HEK293T (cell line): ENCODE measurements around the gene TTYH2.
"Not testable (repeated sequence)": the region's sequence is repeated elsewhere in the genome, so short reads cannot be mapped to it uniquely, and the experiment has no call there.

Experiments used
- CTCF ChIA-PET: fragments of 350-600 bp; formaldehyde crosslinking; extraction: SDS; loops from one replicate; lab custom pipeline; 2021; ENCODE audit warnings: antibody characterized with exemption, inconsistent platforms; lab: Yijun Ruan, JAX
- POLR2A ChIA-PET: fragments of 350-600 bp; formaldehyde crosslinking; extraction: SDS; loops from one replicate; lab custom pipeline; 2020; ENCODE audit warnings: antibody characterized with exemption, inconsistent platforms; lab: Yijun Ruan, JAX
- DNase-seq: peaks from one replicate; pipeline ENCODE4 v3.0.0; 2012; ENCODE audit warnings: mixed read lengths; ENCODE audit errors: extremely low spot score
- ARNT ChIP-seq: fragments of 450-650 bp; IDR thresholded peaks from 2 replicates; pipeline ENCODE4 v1.6.1; 2017; ENCODE audit warnings: mild to moderate bottlenecking
- BHLHE40 ChIP-seq: fragments of 450-650 bp; IDR thresholded peaks from 2 replicates; pipeline ENCODE4 v1.6.1; 2016; ENCODE audit warnings: mild to moderate bottlenecking, moderate library complexity, borderline replicate concordance
- CTBP1 ChIP-seq: fragments of 450-650 bp; IDR thresholded peaks from 2 replicates; pipeline ENCODE4 v1.6.1; 2016; ENCODE audit warnings: borderline replicate concordance
- ELF4 ChIP-seq: fragments of 450-650 bp; IDR thresholded peaks from 2 replicates; pipeline ENCODE4 v1.6.1; 2017; ENCODE audit warnings: antibody characterized with exemption
- FOXA1 ChIP-seq: fragments of 450-650 bp; IDR thresholded peaks from 2 replicates; pipeline ENCODE4 v1.6.1; 2016; ENCODE audit warnings: mild to moderate bottlenecking
- FOXK2 ChIP-seq: fragments of 450-650 bp; IDR thresholded peaks from 2 replicates; pipeline ENCODE4 v1.6.1; 2016; ENCODE audit warnings: mild to moderate bottlenecking
- FOXM1 ChIP-seq: fragments of 450-650 bp; IDR thresholded peaks from 2 replicates; pipeline ENCODE4 v1.6.1; 2017; ENCODE audit warnings: mild to moderate bottlenecking, borderline replicate concordance
- HDGF ChIP-seq: fragments of 450-650 bp; IDR thresholded peaks from 2 replicates; pipeline ENCODE4 v1.6.1; 2017; ENCODE audit warnings: antibody characterized with exemption, borderline replicate concordance
- LEF1 ChIP-seq: fragments of 450-650 bp; IDR thresholded peaks from 2 replicates; pipeline ENCODE4 v1.6.1; 2017; ENCODE audit warnings: mild to moderate bottlenecking, borderline replicate concordance
- NFRKB ChIP-seq: fragments of 450-650 bp; IDR thresholded peaks from 2 replicates; pipeline ENCODE4 v1.6.1; 2016; ENCODE audit warnings: mild to moderate bottlenecking, moderate library complexity
- SP1 ChIP-seq: fragments of 450-650 bp; IDR thresholded peaks from 2 replicates; pipeline ENCODE4 v1.6.1; 2017
- SUZ12 ChIP-seq: fragments of 450-650 bp; IDR thresholded peaks from 2 replicates; pipeline ENCODE4 v1.6.1; 2016; ENCODE audit warnings: mild to moderate bottlenecking
- TARDBP ChIP-seq: fragments of 450-650 bp; IDR thresholded peaks from 2 replicates; pipeline ENCODE4 v1.6.1; 2016
- ZNF384 ChIP-seq: fragments of 450-650 bp; IDR thresholded peaks from 2 replicates; pipeline ENCODE4 v1.6.1; 2016
- TF ChIP-seq, protein P1 (sequence below): fragments of 450-650 bp; IDR thresholded peaks from 2 replicates; pipeline ENCODE4 v1.6.1; 2016

Gene TTYH2

DNA sequence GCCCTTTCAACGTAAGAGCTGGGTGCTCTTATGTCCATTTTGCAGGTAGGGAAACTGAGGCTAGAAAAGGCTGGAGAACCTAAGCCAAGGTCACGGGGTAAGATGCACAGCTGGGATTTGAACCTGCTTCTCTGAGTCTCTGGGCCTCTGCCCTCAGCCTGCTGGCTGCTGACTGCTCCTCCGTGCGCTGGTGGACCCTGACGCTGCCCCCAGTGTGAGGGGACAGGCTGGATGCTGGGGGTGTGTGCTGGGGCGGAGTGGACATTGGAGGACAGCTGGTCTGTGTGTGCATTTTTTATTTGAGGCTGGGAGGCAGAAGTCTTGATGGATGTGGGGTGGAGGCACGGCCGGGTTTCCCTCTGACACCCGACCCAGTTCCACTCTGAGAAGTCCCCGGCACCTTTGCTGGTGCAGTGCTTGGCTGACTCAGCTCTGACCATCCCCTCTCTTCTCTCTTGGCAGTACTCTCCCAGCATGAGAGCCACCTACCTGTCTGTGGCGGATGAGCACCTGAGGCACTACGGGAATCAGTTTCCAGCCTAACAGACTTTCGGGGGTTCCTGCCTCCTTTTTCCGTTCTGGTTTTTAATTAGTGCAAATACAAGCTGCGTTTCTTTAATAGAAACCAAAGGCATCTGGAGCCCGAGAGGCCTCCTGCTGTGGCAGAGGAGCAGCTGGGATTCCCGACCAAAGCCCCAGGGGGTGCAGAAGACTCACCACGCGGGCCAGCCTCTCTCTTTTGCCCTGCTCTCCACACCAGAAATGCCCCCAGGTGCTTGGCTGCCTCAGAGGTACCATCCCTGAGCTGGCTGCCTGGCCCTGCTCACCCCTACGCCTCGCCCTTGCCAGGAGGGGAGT is 46.5 kb downstream of the TTYH2 start:
- TF ChIP-seq HDGF: no peak
- no peak for TF ChIP-seq SUZ12
- TF ChIP-seq ELF4: no peak
- TF ChIP-seq LEF1: no peak
- TF ChIP-seq ZNF384: no peak
- TF ChIP-seq TARDBP: no peak
- TF ChIP-seq, protein P1, sequence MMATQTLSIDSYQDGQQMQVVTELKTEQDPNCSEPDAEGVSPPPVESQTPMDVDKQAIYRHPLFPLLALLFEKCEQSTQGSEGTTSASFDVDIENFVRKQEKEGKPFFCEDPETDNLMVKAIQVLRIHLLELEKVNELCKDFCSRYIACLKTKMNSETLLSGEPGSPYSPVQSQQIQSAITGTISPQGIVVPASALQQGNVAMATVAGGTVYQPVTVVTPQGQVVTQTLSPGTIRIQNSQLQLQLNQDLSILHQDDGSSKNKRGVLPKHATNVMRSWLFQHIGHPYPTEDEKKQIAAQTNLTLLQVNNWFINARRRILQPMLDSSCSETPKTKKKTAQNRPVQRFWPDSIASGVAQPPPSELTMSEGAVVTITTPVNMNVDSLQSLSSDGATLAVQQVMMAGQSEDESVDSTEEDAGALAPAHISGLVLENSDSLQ: no peak
- no peak for TF ChIP-seq NFRKB
- no peak for TF ChIP-seq FOXK2
- DNase-seq: no peak
- ChIA-PET CTCF (interaction anchor here (0.6 to 0.8 kb wide), 2 partner anchors 21 to 119 kb away, joined by 3 read pairs; no protein-coding TSS in a partner anchor), POLR2A (no interaction called here)

DNA sequence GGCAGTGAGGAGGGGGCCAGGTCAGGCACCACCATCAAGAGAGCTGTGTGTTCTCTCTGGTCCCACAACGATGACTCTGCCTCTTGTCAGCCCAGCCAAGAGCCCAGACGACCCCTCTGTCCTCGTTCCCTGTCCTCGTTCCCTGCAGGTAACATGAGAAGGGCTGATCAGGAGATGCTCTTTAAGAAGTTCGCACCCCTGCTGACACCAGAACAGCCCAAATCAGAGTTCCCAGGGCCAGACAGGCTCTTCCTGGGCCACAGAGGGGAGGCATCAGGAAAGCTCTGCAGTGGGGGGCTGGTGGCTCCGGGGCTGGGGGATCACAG is 47.1 kb downstream of the TTYH2 start:
- DNase-seq: no peak
- CTCF ChIA-PET: interaction anchor here (0.6 to 0.8 kb wide), 2 partner anchors 21 to 119 kb away, joined by 3 read pairs; no protein-coding TSS in a partner anchor
- TF ChIP-seq ARNT (no peak), TARDBP (no peak), ELF4 (no peak), SP1 (no peak), FOXM1 (no peak), ZNF384 (no peak), FOXA1 (no peak), SUZ12 (no peak), CTBP1 (no peak), HDGF (no peak), NFRKB (no peak), LEF1 (no peak)
- TF ChIP-seq, protein P1: no peak
- POLR2A ChIA-PET: no interaction called here

DNA sequence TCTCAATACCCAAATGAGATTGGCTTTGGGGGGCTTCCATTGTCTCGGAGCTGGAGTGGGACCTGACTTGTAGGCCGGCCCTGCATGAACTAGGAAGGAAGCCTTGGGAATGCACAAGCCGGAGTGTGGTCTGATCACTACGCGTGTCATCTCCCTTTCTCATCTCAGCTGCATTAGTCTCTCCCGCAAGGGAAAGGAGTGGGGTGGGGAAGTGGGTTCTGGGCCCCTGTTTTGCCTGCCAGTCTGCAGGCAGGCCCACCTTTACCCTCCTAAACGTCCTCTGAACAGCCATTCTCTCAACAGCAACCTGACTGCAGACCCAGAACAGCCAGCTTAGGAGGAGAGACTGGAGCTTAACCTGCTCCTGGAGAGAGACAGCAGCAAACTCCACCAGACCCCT is 49.2 kb downstream of the TTYH2 start:
- TF ChIP-seq, protein P1: no peak
- TF ChIP-seq ARNT (no peak), BHLHE40 (no peak), LEF1 (no peak), FOXK2 (no peak), CTBP1 (no peak), FOXA1 (no peak), FOXM1 (no peak), SP1 (no peak), HDGF (no peak), ELF4 (no peak), NFRKB (no peak), TARDBP (no peak), SUZ12 (no peak), ZNF384 (no peak)
- ChIA-PET POLR2A (no interaction called here), CTCF (no interaction called here)
- DNase-seq: no peak

DNA sequence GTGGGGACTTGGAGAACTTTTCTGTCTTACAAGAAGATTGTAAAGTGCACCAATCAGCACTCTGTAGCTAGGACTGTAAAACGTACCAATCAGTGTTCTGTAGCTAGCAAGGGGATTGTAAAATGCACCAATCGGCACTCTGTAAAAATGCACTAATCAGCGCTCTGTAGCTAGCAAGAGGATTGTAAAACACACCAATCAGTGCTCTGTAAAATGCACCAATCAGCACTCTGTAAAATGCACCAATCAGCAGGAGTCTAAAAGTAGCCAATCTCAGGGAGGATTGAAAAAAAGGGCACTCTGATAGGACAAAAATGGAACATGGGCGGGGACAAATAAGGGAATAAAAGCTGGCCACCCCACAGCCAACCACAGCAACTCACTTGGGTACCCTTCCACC is 53.7 kb downstream of the TTYH2 start:
- POLR2A ChIA-PET, CTCF ChIA-PET, DNase-seq: not testable (repeated sequence)

DNA sequence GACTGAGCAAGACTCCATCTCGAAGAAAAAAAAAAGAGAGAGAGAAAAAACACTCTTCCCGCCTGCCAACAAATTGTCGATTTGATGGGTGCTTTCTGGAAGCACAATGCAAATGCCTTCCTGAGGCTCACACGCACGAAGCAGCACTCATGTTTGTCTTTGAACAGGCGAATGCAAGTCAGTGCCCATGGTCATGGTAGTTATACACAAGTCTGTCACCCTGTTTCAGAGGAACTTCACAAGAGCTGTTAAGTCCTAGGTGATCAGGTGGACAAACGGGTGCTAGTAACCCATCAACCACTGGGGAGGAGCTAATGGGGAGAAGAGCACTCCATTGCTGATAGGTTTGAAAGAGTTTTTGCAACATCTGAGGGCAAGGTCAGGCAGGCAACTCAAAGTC is 54.2 kb downstream of the TTYH2 start:
- no peak for DNase-seq
- CTCF ChIA-PET: no interaction called here
- POLR2A ChIA-PET: no interaction called here
- TF ChIP-seq NFRKB (no peak), SUZ12 (no peak), ELF4 (no peak)
- TF ChIP-seq, protein P1: no peak

DNA sequence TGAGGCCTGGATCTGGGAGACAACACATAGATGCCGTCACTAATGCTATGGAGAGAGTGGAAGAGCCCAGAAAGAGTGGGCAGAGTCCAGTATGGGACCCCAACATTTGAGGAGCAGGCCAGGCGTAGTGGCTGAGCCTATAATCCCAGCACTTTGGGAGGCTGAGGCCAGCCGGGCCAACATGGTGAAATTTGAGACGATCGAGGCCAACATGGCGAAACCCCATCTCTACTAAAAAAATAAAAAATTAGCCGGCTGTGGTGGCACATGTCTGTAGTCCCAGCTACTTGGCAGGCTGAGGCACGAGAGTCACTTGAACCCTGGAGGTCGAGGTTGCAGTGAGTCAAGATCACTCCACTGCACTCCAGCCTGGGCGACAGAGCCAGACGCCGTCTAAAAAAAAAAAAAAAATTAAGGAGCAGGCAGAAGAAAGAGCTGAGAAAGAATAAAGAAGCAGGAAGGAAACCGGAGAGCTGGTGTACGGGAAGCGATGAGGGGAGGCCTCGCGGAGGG is 54.7 kb downstream of the TTYH2 start:
- no peak for DNase-seq
- TF ChIP-seq FOXK2: no peak
- TF ChIP-seq, protein P1: no peak
- TF ChIP-seq SP1: no peak
- TF ChIP-seq BHLHE40: no peak
- TF ChIP-seq CTBP1: no peak
- no peak for TF ChIP-seq FOXA1
- no peak for TF ChIP-seq LEF1
- no peak for TF ChIP-seq TARDBP
- no peak for TF ChIP-seq FOXM1
- TF ChIP-seq ZNF384: no peak
- TF ChIP-seq ELF4: no peak
- no peak for TF ChIP-seq NFRKB
- CTCF ChIA-PET: no interaction called here
- POLR2A ChIA-PET: no interaction called here
